NCI-H146 treated with DMSO at 0.1 percent for 48 hours (cell line): Measurements from ENCODE around the gene IFI27.

ENCODE experiments used
- DNase-seq: peaks from one replicate; lab custom pipeline; 2025; ENCODE audit not compliant: unreplicated experiment; lab: John Stamatoyannopoulos, UW

The IFI27 gene

DNA sequence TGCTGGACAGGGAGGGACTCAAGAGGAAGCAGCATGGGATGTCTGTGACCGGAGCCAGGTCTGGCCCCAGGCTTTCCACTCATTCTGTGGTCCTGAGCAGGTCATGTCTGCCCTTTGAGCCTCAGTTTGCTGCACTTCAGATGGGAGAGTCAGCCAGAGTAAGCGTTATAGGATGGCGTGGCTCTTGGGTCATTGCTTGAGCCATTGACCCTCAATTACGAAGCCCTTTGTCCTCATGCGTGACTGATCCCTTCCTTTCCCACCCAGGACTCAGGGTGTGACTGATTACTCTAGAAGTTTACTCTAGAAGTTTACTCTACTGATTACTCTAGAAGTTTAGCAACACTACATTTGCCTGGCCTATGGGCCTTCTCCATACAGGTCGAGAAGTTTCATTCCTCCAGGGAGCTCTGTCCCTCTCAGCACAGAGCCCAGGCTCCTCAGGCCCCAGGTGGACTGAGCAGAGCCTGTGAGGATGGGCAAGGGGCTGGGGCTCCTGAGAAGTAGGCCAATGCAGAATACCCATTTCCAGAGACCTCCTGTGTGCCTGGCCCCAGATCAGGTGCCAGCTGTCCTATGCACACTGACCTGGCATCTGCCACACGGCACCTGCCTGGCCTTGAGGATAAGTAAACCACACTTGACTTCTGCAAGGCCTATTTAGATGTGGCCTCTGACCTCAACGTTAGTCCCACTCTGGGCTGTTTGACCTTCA lies 7.6 kb upstream of the IFI27 start:
- no peak for DNase-seq

DNA sequence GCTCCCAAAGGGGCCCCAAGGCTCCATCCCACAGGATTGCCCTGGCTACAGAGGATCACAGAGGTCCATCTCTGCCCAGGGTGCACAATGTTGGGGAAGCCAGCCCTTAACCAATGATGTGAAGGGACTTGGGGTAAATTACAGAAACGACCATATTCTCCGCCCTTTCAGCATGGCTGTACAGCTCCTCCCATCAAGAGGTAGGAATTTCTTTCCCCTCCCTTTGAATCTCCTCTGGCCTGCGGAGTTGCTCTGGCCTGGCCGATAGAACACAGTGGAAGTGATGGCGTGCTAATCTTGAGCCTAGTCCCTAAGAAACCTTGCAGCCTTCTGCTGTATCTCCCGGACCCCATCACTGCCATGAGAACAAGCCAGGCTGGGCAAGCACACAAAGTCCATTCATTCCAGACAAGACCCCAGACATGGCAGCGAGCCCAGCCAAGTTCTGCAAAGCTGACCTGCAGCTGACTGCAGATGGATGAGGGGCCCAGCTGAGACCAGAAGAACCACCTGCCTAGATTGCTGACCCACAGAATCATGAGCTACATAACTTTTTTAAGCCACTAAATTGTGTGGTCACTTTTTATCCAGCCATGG lies 6.9 kb upstream of the IFI27 start:
- DNase-seq = no peak

DNA sequence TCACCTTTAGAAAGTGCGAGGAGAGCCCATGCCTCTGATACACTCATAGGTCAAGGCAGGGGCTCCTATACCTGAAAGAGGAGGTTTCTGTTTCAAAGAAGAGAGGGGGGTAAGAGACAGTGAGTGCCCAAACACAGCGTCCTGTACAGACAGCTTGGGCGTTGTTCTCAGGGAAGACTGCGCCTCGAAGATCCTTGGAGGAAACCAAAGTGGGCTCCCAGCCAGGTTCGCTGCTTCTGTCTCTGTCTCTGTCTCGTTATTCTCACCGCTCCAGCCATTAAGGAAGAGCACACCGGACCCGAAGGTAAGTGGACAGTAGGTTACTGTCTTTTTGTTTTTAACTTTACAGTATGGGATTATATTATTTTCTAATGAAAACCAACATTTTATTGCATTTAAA lies 5.8 kb upstream of the IFI27 start:
- DNase-seq = no peak

DNA sequence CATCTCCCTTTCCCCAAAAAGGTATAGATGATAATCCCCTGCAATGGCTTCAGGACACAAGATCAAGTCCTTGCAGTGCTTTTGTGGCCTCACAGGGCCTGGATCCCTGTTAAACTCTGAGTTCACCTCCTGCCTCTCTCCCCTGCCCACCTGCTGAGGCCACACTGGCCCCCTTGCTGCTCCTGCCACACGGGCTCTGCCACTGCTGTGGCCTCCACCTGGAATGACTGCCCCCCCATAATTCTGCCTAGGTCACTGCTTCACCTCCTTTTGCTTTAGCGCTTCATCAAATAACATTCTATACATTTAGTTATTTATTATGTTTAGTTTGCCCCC lies 653 bp upstream of the IFI27 start:
- DNase-seq = no peak

DNA sequence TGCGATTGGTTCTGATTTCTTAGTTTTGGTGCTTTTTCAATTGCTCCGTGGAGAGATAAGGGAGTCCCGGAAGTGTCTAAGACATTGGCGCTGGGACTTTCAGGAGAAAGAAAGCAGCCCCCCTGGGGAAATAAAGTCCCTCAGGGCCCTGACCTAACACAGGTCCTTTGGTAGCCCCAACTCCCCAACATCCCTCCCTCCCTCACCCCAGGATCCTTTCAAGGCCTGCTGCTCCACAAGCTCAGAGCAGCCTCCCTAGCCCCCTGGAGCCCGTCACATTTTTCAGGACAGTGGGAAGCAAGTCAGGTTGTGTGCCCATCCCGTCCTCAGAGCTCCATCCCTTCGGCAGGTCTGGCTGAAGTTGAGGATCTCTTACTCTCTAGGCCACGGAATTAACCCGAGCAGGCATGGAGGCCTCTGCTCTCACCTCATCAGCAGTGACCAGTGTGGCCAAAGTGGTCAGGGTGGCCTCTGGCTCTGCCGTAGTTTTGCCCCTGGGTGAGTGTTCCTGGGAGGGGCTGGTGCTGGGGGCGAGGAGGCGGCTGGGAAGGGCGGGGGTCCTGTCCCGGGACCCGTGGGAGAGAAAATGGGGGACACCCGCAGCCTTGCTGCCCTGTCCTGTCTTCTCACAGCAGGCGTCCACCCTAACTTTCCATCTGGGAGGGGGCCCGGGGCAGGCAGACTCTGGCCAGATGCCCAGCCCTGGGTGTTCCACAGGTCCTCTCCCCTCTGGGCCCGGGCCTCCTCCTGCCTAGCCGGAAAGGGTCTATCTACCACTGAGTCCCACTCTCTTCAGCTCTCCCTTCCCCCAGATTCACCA lies 950 bp downstream of the IFI27 start:
- DNase-seq = no peak

DNA sequence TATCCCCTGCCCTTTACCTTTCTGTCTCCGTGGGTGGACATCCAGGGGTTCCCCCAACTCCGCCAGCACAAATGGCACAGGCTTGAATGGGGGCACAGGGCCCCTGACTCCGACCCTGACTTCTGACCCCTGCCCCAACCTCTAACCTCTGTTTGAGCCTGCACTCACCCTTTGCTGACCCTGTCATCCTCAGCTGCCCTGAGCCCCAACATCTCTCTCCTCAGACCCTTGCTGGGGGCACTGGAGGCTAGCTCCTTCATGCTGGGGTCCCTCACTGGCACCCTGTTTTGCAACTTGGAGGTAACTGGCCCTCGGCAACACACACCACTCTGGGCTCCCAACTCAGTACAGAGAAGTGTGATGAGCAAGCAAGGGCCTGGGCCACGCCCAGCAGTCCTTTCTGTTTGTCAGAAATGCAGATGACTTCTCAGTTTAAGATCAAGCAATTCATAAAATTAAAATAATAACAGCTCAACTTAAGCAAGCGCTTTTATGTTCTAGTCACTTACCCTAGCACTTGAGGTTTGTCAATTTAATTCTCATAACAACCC lies 2.1 kb downstream of the IFI27 start:
- no peak for DNase-seq

DNA sequence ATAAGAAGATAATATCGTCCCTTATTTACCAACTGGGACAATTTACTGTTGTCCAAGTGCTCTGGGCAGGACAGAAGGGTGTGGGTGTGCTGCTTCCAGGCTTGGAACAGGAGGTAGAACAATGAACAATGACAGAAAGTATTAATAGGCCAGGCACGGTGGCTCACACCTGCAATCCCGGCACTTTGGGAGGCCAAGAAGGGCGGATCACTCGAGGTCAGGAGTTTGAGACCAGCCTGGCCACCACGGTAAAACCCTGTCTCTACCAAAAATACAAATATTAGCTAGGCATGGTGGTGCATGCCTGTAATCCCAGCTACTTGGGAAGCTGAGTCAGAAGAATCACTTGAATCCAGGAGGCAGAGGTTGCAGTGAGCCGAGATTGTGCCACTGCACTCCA lies 2.5 kb downstream of the IFI27 start:
- no peak for DNase-seq

DNA sequence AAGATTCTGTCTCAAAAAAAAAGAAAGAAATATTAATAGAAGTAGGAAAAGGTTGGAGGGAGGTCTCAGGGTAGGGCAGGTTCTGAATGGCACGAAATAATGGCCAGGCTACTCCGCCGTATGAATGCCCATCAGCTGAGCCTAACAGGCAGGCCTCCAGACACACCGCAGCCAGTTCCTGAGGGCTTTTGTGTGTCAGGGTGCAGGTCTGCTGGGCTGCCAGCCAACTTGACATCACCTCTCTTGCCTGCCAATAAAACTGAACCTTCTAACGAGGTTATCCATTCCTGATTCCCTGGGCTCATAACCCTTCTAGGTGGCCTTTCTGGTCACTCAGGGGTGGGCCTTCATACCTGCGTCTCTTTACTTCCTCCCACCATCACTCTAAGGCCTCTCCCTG lies 3.0 kb downstream of the IFI27 start:
- no peak for DNase-seq

DNA sequence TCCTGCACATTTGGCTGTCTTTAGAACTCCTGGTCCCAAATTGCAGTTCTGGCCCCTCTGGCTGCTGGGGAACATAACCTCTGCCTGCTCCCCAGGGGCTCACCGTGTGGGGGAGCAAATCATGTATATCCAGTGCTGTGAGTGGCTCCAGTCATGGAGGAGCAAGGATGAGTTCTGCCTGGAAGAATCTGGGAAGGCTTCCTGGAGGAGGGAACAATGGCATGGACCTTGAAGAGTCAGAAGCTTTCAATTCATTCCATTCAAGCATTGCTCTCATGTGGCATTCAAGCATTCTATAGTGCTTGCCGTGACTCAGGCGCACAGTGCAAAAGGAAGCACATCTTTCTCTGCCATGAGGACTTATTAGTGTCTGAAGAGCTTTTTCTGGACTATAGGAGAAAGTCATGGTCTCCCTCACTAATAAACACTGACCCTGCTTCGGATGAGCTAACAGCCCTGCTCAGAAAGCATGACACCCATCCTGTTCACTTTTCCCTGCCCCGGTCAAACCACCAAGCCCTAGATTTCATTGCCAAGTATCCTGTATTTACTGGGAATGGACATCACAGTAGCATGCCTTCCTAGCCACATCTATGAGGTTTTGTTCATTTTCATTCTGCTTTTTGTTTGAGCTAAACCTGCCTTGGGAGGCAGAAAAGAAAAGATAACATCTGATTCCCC lies 3.5 kb downstream of the IFI27 start:
- no peak for DNase-seq

DNA sequence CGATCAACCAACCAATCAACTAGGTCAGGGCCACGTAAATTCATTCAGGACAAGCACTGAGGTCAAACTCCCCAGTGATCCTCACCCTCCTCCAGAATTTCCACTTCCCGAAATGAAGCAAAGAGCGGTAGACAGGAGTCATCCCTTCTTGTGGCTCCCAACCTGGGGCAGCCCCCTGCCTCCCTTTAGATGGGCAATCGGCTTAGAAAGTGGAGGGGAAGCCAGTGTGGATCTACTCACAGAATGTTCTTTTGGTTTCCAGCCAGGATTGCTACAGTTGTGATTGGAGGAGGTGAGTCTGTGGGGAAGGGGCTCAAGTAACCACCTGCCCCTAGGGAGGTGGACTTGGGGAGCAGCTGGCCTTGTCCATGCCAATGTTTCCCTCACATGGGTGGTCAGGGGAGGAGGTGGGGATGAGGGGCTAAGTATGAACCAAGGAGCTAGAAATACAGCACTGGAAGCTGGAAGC lies 4.1 kb downstream of the IFI27 start:
- DNase-seq = no peak

DNA sequence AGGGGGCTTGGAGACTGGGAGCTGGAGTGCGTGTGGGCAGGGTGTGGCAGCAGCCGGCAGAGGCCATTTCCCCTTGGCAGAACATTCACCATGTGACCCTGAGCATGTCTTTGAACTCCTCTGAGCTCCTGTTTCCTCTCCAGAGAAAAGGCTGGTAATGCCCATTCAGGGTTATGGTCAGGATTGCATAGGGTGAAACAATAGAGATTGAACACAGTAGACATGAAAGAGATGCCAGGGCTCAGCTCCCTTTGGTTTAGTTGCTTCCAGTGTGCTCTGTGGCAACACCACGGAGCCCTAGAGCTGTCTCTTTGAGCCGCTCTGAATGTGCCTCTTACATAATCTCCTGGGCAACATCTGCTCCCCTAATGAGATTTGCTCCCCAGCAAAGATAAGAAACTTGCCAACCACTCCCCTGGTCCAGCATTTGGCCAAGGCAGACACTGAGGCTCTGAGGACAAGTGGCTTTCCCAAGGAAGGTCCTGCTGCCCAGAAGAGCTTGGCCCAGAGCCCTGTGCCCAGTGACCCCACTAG lies 4.6 kb downstream of the IFI27 start:
- no peak for DNase-seq

DNA sequence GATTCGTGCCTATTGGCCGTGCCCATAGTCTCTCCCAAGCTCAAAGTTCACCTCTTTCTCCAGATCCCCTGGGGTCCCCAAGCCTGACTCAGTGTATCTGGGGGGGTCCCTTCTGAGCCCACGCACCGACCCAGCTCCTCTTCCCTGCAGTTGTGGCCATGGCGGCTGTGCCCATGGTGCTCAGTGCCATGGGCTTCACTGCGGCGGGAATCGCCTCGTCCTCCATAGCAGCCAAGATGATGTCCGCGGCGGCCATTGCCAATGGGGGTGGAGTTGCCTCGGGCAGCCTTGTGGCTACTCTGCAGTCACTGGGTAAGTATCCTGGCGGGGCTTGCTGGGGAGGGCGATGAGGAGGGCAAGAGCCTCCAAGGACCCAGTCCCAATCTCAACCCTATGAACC lies 5.1 kb downstream of the IFI27 start:
- no peak for DNase-seq

DNA sequence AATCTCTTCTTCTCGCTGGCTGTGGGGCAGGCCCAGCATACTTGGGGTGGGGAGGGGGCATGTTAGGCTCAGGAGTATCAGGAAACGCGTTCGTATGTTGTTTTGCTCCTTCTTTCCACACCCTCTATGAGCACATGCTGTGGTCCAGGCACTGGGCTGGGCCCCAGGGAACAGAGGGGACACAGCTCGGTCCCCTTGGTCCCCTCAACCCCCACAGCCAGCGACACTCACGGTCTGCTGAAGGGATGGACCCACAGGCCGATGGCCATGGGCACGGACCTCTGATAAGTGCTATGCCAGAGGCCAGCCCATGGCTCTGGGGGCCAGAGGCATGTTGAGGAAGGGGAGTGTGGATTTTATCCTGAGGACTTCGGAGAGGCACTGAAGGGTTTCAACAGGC lies 6.2 kb downstream of the IFI27 start:
- no peak for DNase-seq

DNA sequence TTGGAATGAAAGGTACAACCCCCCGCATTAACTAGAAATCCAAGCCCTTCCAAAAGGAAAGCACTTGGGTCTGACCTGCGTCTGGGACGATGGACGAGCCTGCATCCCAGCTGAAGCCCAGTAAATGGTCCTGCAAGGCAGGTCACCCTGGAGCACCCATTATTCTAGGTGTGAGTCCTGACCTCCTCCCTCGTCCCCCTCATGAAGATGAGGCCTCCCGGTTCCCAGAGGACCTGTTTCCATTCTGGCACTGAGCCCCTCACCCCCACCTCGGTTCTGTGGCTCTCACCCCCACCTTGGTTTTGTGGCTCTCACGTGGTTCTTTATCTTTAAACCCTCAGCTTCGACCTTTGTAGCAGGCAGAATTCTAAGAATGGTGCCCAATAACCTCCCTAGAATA lies 7.3 kb downstream of the IFI27 start:
- no peak for DNase-seq

DNA sequence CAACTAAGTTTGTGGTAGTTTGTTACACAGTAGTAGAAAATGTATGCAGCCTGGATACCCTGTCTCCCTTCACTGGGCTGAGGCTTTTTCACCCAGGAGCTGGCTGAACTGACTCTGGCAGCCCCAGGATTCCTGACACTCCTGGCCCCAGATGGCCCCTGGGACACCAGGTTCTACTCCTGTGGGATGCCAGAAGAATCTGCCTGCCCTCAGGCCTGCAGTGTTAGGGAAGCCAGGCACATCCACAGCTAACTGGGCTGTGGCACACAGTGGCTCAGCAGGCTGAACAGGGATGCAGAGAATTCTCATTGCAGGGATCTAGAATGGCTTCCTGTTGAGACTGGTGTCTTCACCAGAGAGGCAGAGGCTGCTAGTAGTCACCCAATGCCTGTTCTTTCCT lies 8.5 kb downstream of the IFI27 start:
- no peak for DNase-seq

DNA sequence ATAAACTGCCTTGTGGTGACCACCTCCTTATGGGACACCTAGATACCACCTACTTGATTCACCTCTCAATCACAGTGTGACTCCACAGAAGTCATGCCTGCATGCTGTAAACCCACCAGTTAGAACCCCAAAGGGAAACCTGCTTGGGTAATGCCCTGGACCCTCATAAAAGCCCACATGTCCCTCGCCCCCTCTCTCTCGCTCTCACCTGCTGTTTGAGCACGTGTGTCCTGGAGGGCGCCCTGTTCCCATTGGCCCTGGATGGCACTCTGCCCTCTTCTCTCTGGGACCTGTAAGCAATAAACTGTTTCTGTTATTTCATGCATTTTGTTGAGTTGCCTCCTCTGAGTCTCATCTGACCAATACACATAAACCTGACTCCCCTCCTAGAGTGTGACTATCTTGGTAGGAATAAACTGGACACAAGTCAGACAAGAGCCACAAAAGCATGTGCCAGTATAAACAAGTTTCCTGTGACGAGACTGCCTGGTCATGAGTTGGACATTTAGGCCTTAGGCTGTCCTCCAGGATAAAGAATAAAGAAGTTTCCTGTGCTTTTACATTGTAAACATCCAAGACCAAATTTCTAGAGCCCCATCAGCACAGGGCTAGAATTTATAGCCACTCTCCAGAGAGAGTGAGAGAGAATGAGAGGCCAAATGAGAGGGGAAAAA lies 10.3 kb downstream of the IFI27 start:
- DNase-seq = no peak

DNA sequence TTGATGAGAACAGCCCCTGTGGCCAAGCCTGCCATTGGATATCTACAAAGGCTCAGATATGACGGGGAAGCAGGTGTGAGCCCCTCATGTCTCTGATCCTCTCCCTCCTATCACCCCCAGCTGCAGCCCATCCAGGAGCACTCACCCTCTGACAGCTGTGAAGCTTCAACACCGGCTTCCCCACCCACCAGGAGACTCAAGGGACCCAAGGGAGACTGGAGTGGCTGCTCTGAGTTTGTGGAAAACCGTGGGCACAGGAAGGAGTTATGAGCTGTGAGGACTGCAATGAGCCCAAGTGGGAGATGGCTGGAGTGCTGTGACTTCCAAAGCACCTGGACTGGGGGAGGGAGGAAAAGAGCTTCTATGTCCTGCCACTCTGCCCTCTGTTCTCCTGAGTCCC lies 10.9 kb downstream of the IFI27 start:
- no peak for DNase-seq

DNA sequence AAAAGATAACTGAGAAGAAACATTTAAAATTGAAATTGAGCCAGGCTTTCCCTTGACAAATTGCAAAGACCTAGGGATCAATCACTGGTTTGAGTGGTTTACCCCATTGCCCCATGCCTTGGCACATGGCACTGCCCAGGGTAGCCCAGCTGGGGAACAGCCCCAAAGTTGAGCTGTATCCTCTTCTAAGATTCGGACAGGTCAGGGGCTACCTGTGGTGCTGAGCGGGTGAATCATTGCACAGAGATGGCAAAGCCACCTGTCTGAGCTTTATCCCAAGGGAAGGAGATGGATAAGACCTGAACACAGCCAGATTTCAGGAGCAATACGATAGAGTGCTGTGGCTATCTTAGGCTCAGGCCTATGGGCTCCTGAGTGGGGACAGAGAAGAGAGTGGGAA lies 11.9 kb downstream of the IFI27 start:
- no peak for DNase-seq

DNA sequence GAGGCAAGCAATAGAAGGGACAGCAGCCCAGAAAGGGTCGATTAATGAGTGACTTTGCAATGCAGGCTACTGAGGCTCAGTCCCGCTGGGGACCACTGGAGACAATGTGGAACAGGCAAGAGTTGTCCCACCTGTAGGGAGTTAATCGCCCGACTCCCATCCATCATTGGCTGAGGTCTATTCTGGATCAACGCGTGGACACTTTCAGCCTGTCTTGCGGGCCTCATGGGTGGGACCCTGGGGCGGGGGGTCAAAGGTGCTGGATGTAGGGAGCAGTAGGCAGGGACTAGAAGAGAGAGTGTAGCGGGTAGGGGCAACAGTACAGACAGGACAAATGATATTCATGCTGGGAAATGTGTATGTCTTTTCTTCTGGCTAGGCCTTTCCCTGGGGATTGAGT lies 12.8 kb downstream of the IFI27 start:
- DNase-seq = no peak

DNA sequence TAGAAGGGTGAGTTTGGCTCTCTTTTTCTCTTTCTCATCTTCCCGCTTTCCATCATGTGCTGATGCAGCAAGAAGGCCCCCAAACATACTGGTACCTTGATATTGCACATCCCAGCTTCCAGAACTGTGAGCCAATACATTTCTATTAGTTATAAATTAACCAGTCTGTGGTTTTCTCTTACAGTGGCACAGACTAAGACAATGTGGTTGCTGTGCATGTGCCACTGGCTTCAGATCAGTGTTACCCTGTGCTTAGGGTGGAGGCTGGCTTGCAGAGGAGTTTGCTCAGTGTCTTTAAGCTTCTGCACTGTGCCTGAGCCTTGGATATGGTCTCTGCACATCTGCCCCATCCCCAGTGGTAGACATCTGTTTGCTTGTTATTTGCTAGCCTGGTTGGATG lies 13.3 kb downstream of the IFI27 start:
- DNase-seq = no peak
